ENCODE data around the gene SP7. TPM values are rescaled to one million over a fixed set of nuclear protein-coding genes. Genes with fewer than 3 reads are reported as not detected.

SP7 gene
- total RNA-seq, 1 donor from 2014 or later = 0.27 TPM

GRCh38 chr12:53324113-53324778 is 11.9 kb downstream of the SP7 start:
- no peaks in the 10 kb centered on the region for H3K9me3 Mint-ChIP-seq
- no peak for DNase-seq (ENCODE audit: low spot score in 2 of 2, unreplicated experiment in 2 of 2)

DNA sequence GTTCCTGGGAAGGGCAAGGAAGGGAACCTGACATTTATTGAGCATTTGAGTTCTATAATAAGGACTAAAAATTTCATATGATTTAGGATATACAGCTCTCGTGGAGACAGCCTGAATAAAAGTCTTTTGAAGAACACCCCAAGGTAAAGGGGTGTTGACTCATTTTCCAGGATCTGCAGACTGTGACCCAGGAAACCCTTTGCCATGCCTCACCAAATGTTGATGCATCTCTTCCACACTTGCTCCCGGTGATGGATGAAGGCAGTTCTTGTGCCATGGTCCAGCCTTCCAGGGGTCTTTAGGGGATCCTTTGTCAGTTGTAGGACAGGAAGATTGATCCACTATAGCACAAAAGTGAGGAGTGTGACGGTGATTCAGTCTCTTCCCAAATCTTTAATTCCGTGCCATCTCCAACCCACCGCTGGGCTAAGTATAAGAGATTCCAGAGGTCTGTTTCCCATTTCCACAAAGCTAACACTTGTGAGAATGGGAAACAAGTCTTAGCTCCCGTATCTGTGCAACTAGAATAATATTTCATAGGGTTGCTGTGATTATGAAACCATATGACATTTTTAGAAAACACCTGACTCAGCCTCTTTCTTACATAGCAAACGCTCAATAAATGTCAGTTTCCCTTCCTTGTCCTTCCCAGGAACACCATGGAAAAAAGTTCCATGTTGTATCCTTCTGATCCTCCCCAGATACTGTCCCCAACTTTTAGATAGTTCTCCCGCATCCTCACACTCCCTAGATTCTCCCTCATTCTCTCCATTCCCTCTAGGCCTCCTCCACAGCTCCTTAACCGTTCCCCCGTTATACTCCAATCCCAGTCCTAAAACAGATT is 15.6 kb downstream of the SP7 start:
- Mint-ChIP-seq H3K27me3 (ENCODE audit: low read depth) (no peaks in the 10 kb centered on the region), H3K27ac (peak overlapping the region; percentile 97), H3K4me1 (peaks cover 24% of the 10 kb centered on the region), H3K4me3 (peak overlapping the region; percentile 92), H3K36me3 (peaks cover 11% of the 10 kb centered on the region), H3K9me3 (no peaks in the 10 kb centered on the region)
- no peak for DNase-seq (ENCODE audit: low spot score in 2 of 2, unreplicated experiment in 2 of 2)
- no peak for TF ChIP-seq CTCF (IDR thresholded peaks at IDR 0.05; ENCODE audit: unreplicated experiment)

More at GRCh38 chr12:53324113-53324778, 11.9 kb downstream of the SP7 start:
- H3K27me3 Mint-ChIP-seq (ENCODE audit: low read depth) = peaks cover 26% of the 10 kb centered on the region
- TF ChIP-seq CTCF (IDR thresholded peaks at IDR 0.05; ENCODE audit: unreplicated experiment) = no peak
- no peaks in the 10 kb centered on the region for H3K36me3 Mint-ChIP-seq
- H3K4me1 Mint-ChIP-seq = peaks cover 27% of the 10 kb centered on the region
- peak overlapping the region; percentile 63 for H3K4me3 Mint-ChIP-seq
- H3K27ac Mint-ChIP-seq = peak overlapping the region; percentile 93

- H3K27ac Mint-ChIP-seq = no peak overlapping the region
- no peaks in the 10 kb centered on the region for H3K9me3 Mint-ChIP-seq
- TF ChIP-seq CTCF (IDR thresholded peaks at IDR 0.05; ENCODE audit: unreplicated experiment) = no peak
- H3K4me3 Mint-ChIP-seq = no peak overlapping the region
- DNase-seq (ENCODE audit: low spot score in 2 of 2, unreplicated experiment in 2 of 2) = no peak
- no peaks in the 10 kb centered on the region for H3K27me3 Mint-ChIP-seq (ENCODE audit: low read depth)
- peaks cover 34% of the 10 kb centered on the region for H3K36me3 Mint-ChIP-seq
- H3K4me1 Mint-ChIP-seq = no peaks in the 10 kb centered on the region
Measured at GRCh38 chr12:53313996-53314395, 22.2 kb downstream of the SP7 start.

DNA sequence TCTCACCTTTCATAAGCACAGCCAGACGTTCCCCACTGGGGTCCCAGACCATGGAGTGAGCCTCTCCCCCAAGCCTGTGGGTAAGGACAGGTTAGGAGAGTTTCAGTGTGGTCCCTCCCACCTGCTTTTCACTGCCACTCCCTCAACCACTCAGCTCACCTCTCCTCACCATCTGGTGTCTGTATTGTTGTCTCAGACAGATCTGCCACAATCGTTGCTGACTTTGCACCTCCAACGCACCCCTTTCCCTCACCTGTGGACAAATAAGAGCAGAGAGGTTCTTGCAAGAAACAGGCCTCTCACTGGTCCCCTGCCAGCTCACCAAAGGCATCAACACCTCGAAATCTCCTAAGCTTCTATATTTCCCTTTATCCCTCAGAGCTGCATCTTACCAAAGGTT is 27.9 kb downstream of the SP7 start:
- no peak overlapping the region for H3K27ac Mint-ChIP-seq
- no peak overlapping the region for H3K4me3 Mint-ChIP-seq
- TF ChIP-seq CTCF (IDR thresholded peaks at IDR 0.05; ENCODE audit: unreplicated experiment) = no peak
- H3K27me3 Mint-ChIP-seq (ENCODE audit: low read depth) = no peaks in the 10 kb centered on the region
- no peaks in the 10 kb centered on the region for H3K4me1 Mint-ChIP-seq
- H3K9me3 Mint-ChIP-seq = no peaks in the 10 kb centered on the region
- DNase-seq (ENCODE audit: low spot score in 2 of 2, unreplicated experiment in 2 of 2) = no peak
- H3K36me3 Mint-ChIP-seq = peaks cover 26% of the 10 kb centered on the region

DNA sequence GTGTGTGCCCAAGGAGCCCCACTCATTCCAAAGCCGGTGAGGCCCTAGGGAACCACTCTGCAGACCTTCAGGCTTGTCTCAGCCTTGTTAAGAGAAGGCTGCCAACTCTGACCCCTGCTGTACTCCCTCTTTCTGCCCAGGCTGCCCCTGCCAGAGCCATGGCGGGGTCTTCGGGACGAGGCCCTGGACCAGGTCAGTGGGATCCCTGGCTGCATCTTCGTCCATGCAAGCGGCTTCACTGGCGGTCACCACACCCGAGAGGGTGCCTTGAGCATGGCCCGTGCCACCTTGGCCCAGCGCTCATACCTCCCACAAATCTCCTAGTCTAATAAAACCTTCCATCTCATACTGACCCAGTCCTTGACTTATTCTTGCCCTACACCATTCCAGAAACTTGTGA is 29.3 kb downstream of the SP7 start:
- TF ChIP-seq CTCF (IDR thresholded peaks at IDR 0.05; ENCODE audit: unreplicated experiment) = no peak
- H3K4me1 Mint-ChIP-seq = peaks cover 3% of the 10 kb centered on the region
- H3K36me3 Mint-ChIP-seq = peaks cover 31% of the 10 kb centered on the region
- no peak overlapping the region for H3K27ac Mint-ChIP-seq
- no peak overlapping the region for H3K4me3 Mint-ChIP-seq
- H3K27me3 Mint-ChIP-seq (ENCODE audit: low read depth) = no peaks in the 10 kb centered on the region
- no peaks in the 10 kb centered on the region for H3K9me3 Mint-ChIP-seq
- DNase-seq (ENCODE audit: low spot score in 2 of 2, unreplicated experiment in 2 of 2) = no peak

Data from mesothelial cell of epicardium (in vitro differentiated cells).